LoVo (cell line): ENCODE measurements around the gene PGAM2.

Experiments
- DNase-seq: peaks from one replicate; pipeline ENCODE4 v3.0.0-alpha.2; 2016; ENCODE audit warnings: low spot score

The PGAM2 gene

DNA sequence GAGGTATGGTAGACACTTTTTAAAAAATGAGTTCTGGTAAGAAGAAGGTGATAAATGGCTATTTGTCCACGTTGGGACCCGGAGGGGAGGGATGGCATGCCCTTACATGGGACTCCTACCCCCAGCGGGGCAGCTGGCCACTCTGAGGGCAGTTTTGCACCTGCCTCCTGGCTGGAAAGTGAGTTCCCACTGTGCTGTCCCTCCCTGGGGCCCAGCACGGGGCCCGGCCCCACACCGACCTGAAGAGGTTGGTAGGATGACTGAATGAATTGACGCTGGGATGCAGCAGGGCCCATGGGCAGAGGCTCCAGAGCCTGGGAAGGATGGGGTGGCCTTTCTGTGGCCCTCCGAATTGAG lies 38.2 kb upstream of the PGAM2 start:
- DNase-seq: no peak

DNA sequence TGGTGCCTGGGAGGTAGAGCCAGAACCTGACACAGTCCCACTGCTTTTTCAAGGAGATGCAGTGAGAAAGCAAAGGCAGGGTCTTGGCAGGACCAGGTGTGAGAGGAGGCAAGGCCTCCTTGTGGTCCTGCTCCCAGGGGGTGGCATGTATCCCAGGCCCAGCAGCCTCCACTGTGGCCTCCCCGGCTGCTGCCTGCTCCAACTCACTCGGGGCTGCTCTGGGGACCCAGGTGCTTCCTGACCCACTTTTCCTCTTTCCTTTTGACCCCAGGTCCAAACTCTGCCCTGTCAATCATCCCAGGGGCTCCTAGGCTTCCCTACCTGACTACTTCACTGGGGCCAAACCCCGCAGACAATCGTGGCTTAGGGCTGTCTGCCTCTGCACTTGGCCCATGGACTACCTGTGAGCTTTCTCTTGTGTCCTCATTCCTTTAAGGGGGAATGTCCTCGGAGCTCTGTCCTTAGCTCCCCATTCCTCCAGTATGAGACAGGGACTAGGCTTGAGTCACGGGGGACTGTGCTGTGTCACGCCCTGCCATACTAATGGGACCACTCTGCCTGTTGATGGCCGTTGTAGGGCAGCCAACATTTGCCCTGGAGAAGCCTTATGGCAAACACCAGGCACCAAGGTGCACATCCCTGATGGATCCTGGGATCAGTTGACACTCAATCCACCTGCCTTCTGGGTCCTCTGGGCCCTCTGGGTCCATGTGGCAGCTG lies 37.6 kb upstream of the PGAM2 start:
- no peak for DNase-seq

DNA sequence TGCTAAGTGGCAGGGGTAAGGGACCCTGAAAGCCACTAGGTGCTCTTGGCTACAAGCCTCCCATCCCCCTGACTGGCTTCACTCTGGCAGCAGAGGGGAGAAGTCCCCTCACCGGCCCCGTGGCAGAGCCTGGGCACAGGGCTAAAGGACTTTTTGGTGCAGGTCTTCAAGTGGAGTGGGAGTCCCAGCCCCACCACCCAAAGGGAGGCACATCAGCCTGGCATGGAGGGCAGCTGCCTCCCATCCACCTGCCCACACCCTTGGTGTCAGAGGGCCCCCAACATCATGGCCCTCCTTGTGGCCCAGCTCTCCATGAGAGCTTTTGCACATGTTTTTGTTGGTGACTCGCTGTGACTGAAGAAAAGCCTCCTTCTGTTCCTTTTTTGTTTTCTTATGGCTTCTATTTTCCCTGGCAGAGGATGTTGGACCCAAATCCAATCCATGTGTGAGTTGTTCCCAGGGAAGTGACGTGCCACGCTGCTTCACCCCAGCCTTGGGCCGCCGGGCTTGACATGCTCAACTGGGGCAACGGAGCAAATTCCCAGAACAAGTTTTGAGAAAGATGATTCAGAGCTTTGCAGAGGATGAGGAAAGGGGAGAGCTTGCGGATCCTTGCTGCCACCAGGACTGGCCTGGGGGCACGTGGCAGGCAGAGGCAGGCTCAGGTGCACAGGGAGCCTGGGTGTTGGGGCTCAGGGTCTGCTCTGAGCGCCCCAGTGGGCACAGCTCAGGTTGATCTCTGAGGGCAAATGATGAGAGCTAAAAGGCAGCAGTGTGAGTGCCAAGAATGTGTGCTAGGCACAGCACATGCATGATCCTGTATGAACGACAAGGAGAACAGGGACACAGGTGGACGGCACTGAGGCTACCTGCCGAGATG lies 36.8 kb upstream of the PGAM2 start:
- DNase-seq: no peak

DNA sequence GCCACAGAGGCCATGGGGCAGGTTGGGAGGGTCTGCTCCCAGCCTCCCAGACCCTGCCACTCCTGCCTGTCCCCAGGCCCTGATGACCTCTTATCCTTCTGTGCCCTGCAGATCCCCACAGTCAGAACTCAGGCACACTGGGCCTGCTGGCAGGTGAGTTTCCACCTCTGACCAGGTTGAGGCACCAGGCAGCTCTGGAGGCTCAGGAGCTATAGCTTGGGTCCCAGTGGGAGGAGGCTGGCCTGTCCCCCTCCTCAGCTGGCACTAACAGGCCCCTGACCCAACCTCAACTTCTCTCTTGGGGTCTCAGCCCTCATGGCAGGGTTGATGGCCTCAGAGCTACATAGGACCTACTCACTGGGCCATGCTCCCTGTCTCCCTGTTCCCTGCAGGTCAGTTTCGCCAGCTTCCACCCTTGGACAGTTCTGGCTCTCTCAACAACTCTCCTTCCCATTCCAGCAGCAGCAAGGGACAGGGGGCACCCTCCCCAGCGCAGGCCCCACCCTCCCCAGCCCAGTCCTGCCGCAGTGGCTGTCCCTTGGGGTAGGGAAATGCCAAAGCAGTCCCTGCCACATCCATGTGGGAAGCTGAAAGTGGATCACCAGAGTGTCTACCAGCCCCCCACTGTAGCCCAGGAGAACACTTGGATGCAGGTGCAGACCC lies 36.1 kb upstream of the PGAM2 start:
- DNase-seq: no peak

DNA sequence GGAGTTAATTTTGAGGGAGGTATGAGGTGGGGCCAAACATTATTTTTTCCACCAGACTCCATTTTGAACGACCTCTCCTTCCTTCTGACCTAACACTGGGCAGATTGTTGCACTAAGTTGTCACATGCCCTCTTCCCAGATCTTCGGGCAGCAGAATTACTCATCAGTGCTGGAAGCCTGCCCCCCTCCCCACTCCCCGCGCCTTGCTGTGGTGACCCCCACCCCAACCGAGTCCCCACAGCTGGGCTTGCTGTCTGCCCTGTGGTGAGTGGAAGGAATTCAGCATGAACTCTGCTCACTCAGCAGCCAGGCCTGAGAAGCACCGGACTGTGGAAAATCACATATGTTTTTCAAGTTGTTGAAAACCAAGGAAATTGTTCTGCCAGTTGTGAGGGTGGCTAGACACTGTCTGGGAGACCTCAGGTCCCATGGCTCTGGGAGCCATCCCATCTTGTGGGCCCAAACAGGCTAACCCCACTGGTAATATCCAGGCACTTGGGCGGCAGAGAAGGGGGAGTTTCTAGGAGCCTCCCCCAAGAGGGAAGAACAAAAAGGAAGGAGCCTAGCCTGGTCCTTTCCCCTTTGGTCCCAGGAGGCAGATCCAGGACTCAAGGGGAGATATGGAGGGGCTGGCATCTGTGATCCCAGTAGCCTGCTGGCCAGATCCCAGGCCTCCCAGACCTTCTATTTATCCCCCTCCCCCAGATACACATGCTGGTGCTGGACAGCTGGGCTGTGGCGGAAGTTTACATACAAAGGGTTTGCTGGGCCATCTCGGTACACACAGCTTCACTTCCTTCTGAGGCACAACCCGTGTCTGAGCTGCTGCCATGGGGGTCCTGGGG lies 35.3 kb upstream of the PGAM2 start:
- DNase-seq: no peak

DNA sequence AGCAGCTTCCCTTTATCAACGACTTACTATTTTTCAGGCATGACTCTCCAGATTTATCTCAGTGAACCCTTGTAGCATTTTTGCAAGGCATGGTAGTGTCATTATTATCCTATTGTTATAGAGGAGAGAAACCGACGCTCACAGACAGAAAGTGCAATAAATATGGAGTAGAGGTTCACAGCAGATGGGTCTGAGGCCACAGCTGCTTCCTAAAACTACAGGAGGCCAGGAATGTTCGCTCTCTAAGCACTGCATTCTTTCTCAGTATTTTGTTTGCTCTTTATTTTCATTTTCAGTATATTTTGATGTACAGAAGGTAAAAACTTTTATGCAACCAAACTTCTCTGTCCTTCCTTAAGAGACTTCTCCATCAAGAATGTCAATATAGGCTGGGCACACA lies 34.3 kb upstream of the PGAM2 start:
- no peak for DNase-seq

DNA sequence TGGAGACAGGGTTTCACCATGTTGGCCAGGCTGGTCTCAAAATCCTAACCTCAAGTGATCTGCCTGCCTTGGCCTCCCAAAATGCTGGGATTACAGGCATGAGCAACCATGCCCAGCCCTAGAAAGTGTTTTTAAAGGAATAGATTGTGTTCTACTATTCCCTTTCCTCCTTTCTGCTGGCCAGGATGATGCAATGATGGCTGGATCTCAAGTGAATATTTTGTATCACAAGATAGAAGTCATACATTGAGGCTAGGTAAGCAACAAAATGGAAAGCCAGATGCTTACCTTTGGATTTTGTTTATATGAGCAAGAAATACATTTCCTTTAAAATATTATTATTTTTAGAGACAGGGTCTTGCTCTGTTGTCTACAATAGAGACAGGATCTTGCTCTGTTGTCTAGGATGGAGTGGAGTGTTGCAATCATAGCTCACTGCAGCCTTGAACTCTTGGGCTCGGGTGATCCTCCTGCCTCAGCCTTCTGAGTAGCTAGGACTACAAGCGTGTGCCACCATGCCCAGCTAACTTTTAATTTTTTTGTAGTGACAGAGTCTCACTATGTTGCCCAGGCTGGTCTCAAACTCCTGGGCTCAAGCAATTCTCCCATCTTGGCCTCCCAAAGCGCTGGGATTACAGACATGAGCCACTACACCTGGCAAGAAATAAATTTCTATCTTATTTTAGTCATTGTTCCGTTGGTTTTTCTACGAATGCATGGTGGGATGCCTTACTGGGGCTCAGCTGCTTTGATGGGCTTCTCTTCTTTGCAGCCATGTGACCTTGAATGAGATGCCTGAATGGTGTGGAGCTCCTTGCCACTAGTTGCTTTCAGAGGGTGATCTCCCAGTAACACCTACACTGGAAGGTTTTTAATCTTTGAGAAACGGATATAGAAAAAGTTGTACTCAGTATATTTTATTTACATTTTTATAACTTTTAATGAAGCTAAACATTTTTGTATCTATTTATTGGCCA lies 33.0 kb upstream of the PGAM2 start:
- DNase-seq: no peak

DNA sequence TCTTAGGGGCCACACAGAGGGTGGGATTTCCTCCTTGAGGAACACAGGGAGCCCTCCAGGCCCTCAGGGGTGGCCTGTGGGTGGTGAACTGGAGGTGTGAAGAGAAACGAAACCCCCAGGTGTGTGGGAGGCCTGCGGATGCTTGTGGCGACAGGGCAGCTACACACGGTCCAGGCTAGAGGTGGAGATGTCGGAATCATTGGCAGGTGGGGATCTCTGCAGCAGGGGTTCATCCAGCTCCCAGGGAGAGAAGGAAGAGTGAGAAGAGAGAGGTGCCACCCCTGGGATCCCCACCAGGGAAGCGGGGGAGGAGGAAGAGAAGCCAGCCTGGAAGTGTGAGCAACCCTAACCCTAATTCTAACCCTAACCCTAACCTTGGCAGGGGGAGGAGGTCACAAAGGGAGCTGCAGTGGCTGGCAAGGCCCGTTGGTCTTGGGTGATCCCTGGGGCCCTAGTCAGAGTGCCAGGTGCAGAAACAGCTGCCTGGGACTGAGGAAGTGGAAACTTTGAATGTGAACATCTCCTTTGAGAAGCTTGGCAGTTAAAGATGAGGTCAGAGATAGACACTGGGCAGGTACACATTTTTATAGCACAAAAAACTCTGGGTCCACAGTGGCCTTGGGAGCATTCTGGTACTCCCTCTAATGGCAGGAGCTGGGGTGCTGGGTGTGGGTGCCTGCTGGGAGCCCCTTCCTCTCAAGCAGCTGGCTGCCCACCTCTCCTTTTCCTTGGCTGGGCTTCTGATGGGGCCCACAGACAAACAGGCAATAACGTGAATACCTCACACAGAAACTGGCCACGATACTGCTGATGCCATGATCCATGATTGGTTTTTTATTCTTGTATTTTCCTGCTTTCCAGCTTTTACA lies 31.9 kb upstream of the PGAM2 start:
- DNase-seq: no peak

DNA sequence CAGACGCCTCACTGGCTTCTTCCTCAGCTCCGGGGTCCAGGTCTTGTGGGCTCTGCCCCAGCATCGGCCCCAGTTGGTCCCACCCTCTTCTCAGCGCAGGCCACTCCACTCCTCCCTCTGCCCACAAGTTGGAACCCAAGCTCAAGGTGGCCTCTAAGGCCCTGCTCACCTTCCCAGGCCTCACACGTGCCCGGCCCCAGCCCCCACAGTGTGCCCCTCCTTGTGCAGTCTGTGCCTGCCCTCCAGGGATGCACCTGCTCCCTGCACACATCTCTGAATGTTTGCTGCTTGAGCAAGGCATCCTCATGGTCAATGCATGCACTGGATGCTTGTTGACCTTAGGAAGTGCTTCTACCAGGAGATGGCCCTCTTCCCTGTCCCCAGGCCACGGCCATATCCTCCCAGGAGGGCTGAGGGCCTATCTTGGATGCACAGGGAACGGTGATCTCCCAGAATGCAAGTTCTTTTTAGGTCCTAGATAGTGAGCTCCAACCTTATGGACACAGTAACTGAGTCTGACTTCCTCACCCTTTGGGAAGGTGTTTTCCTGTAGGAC lies 31.0 kb upstream of the PGAM2 start:
- DNase-seq: no peak

DNA sequence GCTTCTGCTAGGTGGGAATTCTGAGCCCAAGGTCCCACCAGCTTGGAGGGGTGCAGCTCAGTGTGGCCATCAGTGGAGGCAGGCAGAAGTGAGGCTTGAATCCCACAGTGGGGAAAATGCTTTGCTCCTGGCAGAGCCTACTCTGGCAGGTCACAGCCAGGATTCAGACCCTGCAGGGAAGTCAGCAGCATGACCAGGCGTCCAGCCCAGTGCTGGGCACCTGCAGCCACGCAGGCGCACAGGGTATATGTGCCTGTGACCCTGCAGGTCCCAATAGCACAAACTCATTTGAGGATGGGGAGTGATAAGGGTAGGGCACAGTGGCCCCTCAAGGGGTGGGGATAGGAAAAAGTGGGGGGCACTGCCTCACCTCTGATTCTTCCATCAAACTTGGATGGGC lies 30.4 kb upstream of the PGAM2 start:
- DNase-seq: no peak

DNA sequence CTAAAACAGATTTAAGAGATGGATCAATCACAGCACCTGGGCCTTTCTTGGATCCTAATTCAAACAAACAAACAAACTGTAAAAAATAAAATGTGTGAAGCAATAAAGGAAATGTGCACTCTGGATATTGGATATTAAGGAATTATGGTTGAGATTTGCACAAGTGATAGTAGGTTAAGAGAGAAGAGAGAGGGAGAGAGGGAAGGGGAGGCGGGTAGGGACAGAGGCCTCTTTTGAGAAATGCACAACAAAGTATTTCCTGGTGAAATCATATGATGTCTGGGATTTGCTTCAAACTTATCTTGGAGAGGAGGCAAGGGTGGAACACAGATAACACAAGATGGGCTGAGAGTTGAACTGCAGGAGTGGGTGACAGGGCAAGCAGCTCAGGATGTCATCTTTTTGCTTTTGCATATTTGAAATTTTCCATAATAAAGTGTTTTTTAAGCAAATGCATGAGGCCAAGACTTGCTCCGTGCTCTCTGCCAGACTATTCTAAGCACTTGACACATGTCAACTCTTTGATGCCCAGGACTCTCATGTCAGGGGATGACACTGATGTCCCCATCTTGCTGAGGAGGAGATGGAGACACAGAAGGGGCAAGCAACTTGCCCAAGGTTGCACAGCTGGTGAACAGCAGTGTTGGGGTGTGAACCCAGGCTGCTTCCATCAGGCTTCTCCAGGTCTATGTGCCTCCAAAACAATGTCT lies 29.7 kb upstream of the PGAM2 start:
- no peak for DNase-seq

DNA sequence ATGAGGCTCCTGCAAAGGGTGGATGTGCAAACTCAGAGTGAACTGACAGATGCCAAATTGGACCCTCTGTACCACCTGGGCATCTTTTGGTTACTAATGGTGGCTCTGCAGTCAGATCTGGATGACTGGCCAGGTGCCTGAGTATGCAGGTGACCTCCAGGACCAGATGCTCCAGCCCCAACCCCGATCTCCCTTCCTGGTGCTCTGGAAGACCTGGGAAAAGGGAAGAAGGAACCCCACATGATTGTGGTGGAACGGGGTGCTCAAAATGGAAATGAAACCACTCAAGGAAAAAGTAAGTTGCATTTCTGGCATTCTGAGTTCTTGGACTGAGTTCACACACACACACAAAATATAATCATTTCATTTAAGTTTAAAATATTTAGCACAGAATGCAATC lies 29.0 kb upstream of the PGAM2 start:
- DNase-seq: no peak

DNA sequence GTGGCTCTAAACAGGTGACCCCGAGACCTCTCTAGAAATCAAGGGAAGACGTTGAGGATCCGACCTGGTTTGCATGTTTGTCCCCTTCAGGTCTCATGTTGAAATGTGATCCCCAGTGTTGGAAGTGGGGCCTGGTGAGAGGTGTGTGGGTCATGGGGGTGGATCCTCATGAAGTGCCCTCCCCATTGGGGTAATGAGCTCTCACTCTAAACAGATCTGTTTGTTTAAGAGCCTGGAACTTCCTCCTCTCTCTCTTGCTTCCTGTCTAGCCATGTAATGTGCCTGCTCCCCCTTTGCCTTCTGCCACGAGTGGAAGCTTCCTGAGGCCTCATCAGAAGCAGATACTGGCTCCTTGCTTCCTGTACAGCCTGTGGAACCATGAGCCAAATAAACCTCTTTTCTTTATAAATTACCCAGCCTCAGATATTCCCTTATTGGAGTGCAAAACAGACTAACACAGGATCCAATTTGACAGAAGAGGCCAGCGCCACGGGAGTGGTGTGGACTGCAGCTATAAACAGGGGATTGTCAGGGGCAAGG lies 27.8 kb upstream of the PGAM2 start:
- no peak for DNase-seq

DNA sequence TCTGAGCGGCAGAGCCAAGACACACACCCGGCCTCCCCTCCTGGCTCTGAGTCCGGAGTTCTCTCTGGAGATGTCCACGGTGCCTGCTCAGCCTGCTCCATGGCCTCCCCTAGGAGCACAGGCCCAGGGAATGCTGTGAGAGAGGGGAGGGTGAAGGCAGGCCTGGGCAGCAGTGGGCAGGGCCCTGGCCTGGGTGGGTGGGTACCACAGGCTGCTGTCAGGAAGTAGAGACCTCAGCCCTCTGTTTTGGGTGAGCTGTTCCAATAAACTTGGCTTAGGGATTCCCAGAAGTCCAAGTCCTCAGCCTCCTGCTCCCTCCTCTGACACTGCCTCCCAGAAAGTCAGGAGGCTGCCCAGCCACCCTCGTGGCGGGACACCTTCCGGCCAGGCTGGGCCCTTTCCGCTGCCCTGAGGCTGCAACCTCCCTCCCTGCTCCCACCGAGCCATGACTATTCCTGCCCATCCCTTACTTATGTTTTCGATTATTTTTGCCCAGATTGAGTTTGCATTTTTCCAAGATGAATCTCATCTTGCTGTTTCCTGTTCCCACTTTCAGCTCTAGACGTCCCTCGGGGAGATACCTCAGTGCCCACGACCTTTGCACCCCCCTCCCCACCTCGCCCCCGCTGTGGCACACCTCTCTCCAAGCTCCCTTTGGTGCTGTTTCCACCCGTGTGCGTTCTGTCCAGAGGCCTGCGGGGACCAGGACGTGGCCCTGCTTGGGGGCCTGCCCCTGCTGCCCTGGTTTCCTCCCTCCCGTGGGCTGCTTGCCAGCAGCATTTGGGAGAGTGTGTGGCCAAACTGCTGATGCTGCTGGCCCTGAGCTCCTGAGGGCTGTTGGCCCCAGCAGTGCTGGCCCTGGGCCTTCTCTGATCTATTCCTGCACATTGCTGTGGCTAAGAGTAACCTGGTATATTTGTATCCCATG lies 22.8 kb upstream of the PGAM2 start:
- no peak for DNase-seq

DNA sequence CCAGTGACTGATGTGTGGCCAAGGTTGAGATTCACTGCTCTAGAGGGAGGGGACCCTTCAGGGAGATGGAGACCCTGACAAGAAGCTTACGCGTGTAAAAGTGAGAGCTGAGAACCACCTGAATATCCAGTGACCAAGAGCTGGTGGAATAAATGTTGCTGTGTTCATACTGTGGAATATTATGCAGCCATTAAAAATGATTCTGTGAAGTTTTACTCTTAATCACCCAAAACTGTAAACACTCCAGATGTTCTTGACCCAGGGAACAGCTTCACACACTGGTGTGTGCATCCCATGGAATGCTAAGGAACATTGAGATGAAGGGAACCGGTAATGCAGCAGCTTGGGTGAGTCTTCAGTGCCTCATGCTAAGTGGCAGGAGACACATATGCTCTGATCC lies 21.3 kb upstream of the PGAM2 start:
- DNase-seq: no peak

DNA sequence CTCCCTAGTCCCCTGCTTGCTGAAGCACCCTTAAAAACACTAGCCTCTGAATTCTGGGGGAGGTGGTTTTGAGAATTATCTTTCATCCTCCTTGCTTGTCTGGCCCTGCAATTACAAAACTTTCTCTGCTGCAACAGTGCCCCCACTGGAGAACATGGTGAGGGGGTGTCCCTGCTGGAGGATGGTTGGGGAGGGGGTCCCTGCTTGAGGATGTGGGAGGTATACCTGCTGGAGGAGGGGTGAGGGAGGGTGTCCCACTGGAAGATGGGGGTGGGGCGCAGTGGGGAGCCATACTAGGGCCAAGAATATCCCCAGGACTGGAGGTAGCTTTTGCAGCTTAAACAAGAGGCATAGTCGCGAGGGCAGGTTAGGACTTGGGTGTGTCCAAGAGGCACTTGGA lies 20.2 kb upstream of the PGAM2 start:
- no peak for DNase-seq

DNA sequence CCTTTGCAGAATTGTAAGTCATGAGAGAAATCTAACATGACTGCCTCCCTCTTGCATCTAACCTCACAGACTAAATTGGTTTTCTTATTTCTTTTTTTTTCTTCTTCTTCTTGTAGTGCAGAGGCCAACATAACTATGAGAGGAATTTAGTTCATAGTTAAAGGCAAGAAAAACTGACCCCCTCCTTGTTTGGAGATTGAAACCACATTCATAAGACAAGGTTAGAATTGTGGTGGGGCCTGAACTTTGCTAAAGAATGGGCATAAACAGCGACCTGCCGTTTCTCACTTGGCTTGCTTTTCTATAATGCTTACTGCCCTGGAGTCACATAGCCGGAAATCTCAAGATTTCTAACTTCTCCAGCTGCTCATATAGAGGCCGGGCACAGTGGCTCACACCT lies 19.3 kb upstream of the PGAM2 start:
- DNase-seq: no peak

DNA sequence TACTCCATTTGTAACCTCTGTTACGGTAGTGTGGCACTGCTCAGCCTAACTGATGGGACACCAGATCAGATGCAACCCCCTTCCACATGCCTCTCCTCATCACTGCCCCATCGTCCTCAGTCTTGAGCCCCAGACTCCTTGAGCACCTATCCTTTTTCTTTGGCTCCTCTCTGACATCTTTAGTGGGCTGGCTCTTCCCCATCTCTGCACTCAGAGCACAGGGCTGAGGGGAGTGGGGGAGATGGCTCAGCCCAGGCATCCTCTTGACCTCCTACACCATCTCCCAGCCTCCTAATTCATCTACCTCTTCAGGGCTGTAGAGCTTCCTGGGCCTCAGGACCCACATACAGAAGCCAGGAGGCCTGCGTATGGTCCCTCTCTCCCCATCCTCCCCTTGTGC lies 18.4 kb upstream of the PGAM2 start:
- DNase-seq: no peak
